Measurements from ENCODE around the gene ZNF8.

GRCh38 chr19:58349590-58349989 lies 70.8 kb downstream of the ZNF8 start:
- TF ChIP-seq POLR2A (IDR thresholded peaks at IDR 0.05), result no peak
- TF ChIP-seq, protein P1, sequence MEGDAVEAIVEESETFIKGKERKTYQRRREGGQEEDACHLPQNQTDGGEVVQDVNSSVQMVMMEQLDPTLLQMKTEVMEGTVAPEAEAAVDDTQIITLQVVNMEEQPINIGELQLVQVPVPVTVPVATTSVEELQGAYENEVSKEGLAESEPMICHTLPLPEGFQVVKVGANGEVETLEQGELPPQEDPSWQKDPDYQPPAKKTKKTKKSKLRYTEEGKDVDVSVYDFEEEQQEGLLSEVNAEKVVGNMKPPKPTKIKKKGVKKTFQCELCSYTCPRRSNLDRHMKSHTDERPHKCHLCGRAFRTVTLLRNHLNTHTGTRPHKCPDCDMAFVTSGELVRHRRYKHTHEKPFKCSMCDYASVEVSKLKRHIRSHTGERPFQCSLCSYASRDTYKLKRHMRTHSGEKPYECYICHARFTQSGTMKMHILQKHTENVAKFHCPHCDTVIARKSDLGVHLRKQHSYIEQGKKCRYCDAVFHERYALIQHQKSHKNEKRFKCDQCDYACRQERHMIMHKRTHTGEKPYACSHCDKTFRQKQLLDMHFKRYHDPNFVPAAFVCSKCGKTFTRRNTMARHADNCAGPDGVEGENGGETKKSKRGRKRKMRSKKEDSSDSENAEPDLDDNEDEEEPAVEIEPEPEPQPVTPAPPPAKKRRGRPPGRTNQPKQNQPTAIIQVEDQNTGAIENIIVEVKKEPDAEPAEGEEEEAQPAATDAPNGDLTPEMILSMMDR (IDR thresholded peaks at IDR 0.05 in 8 of 11, conservative IDR thresholded peaks at IDR 0.05 in 3 of 11), result no peak
